Measurements from ENCODE around the gene UBE4A. TPM values are rescaled to one million over a fixed set of nuclear protein-coding genes. Genes with fewer than 3 reads are reported as not detected.

UBE4A gene
- polyA plus RNA-seq, 1 of the 3 experiments (the other 2 are of a cell fraction), result 7.7 TPM

DNA sequence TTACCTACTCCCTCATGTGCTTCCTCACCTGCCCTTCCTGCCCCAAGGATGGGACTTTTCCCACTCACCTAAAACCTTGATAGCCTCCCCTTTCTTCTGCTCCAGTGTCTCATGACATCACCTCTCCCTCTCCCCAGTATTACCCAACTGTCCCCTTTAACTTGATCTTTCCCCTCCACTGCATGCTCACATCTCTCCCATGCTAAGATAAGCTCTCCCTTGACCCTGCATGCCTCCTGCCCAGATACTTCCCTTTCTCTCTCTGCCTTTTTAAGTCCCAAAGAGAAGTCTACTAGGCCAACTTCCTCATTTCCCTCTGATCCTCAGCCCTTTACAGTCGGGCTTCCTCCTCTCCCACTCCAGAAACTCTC, 40.1 kb upstream of the UBE4A start:
- Histone ChIP-seq H3K79me2 (ENCODE audit: insufficient read depth) (no peaks in the 10 kb centered on the region), H3K9ac (no peak overlapping the region), H3K4me3 (ENCODE audit: low read depth in 2 of 2, low read length in 1 of 2) (no peak overlapping the region), H3K27me3 (ENCODE audit: insufficient read depth) (peaks cover 28% of the 10 kb centered on the region; the same call in 1 of the 2 replicates), H3K4me1 (ENCODE audit: control insufficient read depth in 1 of 2, insufficient read depth in 2 of 2, low read depth in 1 of 2, low read length in 1 of 2) (no peaks in the 10 kb centered on the region), H3K9me2 (no peaks in the 10 kb centered on the region), H3K4me2 (no peak overlapping the region), H3K9me3 (no peaks in the 10 kb centered on the region), H3K27ac (ENCODE audit: low read depth in 2 of 2, low read length in 1 of 2) (no peak overlapping the region), H3K36me3 (replicated peaks in 1 of 2; ENCODE audit: control insufficient read depth in 1 of 2, insufficient read depth in 2 of 2, low read length in 1 of 2) (no peaks in the 10 kb centered on the region), H4K20me1 (ENCODE audit: insufficient read depth) (no peaks in the 10 kb centered on the region), H2AFZ (ENCODE audit: low read depth) (no peak overlapping the region), H3F3A (replicated peaks; ENCODE audit: insufficient read depth) (no peaks in the 10 kb centered on the region)
- DNase-seq, result no peak
- TF ChIP-seq FOXM1 (IDR thresholded peaks at IDR 0.05; ENCODE audit: low read depth), result no peak
- TF ChIP-seq, protein P1, sequence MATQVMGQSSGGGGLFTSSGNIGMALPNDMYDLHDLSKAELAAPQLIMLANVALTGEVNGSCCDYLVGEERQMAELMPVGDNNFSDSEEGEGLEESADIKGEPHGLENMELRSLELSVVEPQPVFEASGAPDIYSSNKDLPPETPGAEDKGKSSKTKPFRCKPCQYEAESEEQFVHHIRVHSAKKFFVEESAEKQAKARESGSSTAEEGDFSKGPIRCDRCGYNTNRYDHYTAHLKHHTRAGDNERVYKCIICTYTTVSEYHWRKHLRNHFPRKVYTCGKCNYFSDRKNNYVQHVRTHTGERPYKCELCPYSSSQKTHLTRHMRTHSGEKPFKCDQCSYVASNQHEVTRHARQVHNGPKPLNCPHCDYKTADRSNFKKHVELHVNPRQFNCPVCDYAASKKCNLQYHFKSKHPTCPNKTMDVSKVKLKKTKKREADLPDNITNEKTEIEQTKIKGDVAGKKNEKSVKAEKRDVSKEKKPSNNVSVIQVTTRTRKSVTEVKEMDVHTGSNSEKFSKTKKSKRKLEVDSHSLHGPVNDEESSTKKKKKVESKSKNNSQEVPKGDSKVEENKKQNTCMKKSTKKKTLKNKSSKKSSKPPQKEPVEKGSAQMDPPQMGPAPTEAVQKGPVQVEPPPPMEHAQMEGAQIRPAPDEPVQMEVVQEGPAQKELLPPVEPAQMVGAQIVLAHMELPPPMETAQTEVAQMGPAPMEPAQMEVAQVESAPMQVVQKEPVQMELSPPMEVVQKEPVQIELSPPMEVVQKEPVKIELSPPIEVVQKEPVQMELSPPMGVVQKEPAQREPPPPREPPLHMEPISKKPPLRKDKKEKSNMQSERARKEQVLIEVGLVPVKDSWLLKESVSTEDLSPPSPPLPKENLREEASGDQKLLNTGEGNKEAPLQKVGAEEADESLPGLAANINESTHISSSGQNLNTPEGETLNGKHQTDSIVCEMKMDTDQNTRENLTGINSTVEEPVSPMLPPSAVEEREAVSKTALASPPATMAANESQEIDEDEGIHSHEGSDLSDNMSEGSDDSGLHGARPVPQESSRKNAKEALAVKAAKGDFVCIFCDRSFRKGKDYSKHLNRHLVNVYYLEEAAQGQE (IDR thresholded peaks at IDR 0.05; ENCODE audit: low read depth, low read length), result no peak
- TF ChIP-seq, protein P2, sequence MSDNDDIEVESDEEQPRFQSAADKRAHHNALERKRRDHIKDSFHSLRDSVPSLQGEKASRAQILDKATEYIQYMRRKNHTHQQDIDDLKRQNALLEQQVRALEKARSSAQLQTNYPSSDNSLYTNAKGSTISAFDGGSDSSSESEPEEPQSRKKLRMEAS (IDR thresholded peaks at IDR 0.05; ENCODE audit: low read depth), result no peak
- no peak for TF ChIP-seq POLR2AphosphoS5 (IDR thresholded peaks at IDR 0.05; ENCODE audit: low read depth, low read length)
- TF ChIP-seq CHD2 (IDR thresholded peaks at IDR 0.05; ENCODE audit: low read length, partially characterized antibody), result no peak
- TF ChIP-seq RXRA (IDR thresholded peaks at IDR 0.05; ENCODE audit: borderline replicate concordance, low read depth), result no peak
- no peak for TF ChIP-seq FOSL2 (IDR thresholded peaks at IDR 0.05; ENCODE audit: borderline replicate concordance, low read depth)
- no peak for TF ChIP-seq GATA2 (CRISPR knock-in tag; IDR thresholded peaks at IDR 0.05)
- no peak for TF ChIP-seq NRF1 (IDR thresholded peaks at IDR 0.05; ENCODE audit: low read depth, low read length)
- TF ChIP-seq FOXJ3 (CRISPR knock-in tag; IDR thresholded peaks at IDR 0.05), result no peak
- no peak for TF ChIP-seq RFX5 (IDR thresholded peaks at IDR 0.05; ENCODE audit: low read length)
- TF ChIP-seq TCF12 (IDR thresholded peaks at IDR 0.05), result no peak
- TF ChIP-seq, protein P3, sequence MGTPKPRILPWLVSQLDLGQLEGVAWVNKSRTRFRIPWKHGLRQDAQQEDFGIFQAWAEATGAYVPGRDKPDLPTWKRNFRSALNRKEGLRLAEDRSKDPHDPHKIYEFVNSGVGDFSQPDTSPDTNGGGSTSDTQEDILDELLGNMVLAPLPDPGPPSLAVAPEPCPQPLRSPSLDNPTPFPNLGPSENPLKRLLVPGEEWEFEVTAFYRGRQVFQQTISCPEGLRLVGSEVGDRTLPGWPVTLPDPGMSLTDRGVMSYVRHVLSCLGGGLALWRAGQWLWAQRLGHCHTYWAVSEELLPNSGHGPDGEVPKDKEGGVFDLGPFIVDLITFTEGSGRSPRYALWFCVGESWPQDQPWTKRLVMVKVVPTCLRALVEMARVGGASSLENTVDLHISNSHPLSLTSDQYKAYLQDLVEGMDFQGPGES (IDR thresholded peaks at IDR 0.05; ENCODE audit: low read depth, low read length), result no peak
- no peak for TF ChIP-seq RCOR1 (IDR thresholded peaks at IDR 0.05; ENCODE audit: low read length)
- no peak for TF ChIP-seq EP300 (IDR thresholded peaks at IDR 0.05; ENCODE audit: borderline replicate concordance in 1 of 2, low read depth in 1 of 2, low read length in 1 of 2)
- ChIA-PET CTCF (interaction anchor here (0.6 kb wide), 1 partner anchor 121 kb away, joined by 4 read pairs; no protein-coding TSS in a partner anchor), POLR2A (no interaction called here)
- 4% methylated on average over 1 of the region's 1 CpG for WGBS (ENCODE audit: low lambda C conversion rate)

Data from SK-N-SH (cell line).